Panc1 (cell line): Measurements from ENCODE around the gene NFATC2.

Source experiments
- POLR2AphosphoS5 ChIP-seq: IDR thresholded peaks from 2 replicates; pipeline ENCODE4 v1.6.1; 2012; ENCODE audit warnings: mild to moderate bottlenecking, low read depth, low read length, moderate library complexity
- SIN3A ChIP-seq: IDR thresholded peaks from 2 replicates; pipeline ENCODE4 v1.6.1; 2012; ENCODE audit warnings: low read depth, mild to moderate bottlenecking, low read length, moderate library complexity, borderline replicate concordance; ENCODE audit not compliant: insufficient read depth
- TCF7L2 ChIP-seq: IDR thresholded peaks from 2 replicates; pipeline ENCODE4 v1.6.1; 2011; ENCODE audit warnings: mild to moderate bottlenecking, low read depth, low read length, inconsistent platforms
- TF ChIP-seq, protein P1 (sequence below): fragments of 450-650 bp; IDR thresholded peaks from 2 replicates; pipeline ENCODE4 v1.5.1; 2017; ENCODE audit warnings: mild to moderate bottlenecking
- TF ChIP-seq, protein P2 (sequence below), 2 experiments: IDR thresholded peaks; 2 replicates each; pipeline ENCODE4 v1.6.1; 2011 to 2012; ENCODE audit warnings: low read depth in 2 of 2, control low read depth in 1 of 2, low read length in 1 of 2, mild to moderate bottlenecking in 1 of 2, moderate library complexity in 1 of 2; ENCODE audit not compliant: insufficient read depth in 1 of 2

DNA sequence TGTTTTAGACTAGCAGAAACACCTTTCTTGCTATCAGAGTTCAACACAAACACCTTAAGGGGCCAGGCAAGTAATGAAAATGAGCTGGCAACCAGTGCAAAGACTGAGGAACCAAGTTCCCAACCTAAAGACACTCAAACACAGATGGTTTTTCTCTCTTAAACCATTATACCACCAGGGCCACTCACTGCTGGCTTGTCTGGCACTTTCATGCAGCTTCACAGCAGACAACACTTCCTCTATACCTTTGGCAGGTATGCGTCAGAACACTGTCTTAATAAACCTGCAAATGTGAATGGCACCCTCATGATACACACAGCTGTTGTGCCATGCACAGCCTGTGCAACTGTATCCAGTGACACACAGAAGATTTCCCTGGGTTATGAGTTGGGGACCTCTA is 41.6 kb downstream of the NFATC2 start:
- TF ChIP-seq, protein P1, sequence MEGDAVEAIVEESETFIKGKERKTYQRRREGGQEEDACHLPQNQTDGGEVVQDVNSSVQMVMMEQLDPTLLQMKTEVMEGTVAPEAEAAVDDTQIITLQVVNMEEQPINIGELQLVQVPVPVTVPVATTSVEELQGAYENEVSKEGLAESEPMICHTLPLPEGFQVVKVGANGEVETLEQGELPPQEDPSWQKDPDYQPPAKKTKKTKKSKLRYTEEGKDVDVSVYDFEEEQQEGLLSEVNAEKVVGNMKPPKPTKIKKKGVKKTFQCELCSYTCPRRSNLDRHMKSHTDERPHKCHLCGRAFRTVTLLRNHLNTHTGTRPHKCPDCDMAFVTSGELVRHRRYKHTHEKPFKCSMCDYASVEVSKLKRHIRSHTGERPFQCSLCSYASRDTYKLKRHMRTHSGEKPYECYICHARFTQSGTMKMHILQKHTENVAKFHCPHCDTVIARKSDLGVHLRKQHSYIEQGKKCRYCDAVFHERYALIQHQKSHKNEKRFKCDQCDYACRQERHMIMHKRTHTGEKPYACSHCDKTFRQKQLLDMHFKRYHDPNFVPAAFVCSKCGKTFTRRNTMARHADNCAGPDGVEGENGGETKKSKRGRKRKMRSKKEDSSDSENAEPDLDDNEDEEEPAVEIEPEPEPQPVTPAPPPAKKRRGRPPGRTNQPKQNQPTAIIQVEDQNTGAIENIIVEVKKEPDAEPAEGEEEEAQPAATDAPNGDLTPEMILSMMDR, result no peak
- no peak for TF ChIP-seq TCF7L2
- TF ChIP-seq POLR2AphosphoS5, result no peak
- TF ChIP-seq, protein P2, sequence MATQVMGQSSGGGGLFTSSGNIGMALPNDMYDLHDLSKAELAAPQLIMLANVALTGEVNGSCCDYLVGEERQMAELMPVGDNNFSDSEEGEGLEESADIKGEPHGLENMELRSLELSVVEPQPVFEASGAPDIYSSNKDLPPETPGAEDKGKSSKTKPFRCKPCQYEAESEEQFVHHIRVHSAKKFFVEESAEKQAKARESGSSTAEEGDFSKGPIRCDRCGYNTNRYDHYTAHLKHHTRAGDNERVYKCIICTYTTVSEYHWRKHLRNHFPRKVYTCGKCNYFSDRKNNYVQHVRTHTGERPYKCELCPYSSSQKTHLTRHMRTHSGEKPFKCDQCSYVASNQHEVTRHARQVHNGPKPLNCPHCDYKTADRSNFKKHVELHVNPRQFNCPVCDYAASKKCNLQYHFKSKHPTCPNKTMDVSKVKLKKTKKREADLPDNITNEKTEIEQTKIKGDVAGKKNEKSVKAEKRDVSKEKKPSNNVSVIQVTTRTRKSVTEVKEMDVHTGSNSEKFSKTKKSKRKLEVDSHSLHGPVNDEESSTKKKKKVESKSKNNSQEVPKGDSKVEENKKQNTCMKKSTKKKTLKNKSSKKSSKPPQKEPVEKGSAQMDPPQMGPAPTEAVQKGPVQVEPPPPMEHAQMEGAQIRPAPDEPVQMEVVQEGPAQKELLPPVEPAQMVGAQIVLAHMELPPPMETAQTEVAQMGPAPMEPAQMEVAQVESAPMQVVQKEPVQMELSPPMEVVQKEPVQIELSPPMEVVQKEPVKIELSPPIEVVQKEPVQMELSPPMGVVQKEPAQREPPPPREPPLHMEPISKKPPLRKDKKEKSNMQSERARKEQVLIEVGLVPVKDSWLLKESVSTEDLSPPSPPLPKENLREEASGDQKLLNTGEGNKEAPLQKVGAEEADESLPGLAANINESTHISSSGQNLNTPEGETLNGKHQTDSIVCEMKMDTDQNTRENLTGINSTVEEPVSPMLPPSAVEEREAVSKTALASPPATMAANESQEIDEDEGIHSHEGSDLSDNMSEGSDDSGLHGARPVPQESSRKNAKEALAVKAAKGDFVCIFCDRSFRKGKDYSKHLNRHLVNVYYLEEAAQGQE (IDR thresholded peaks at IDR 0.05; ENCODE audit: insufficient read depth in 1 of 2, low read depth in 2 of 2, low read length in 1 of 2), result no peak
- TF ChIP-seq SIN3A, result no peak
